H9 (cell line): ENCODE measurements around the gene CBX3. TPM values are rescaled to one million over a fixed set of nuclear protein-coding genes. Genes with fewer than 3 reads are reported as not detected.

Source experiments
- DNase-seq: peaks from one replicate; pipeline ENCODE4 v3.0.0-alpha.2; 2017
- H2AFZ ChIP-seq: one replicate; pipeline ENCODE4 v1.6.1; 2013; ENCODE audit warnings: mild to moderate bottlenecking, low read length, control low read depth, moderate library complexity
- H2AK5ac ChIP-seq: 2 replicates; pipeline ENCODE4 v1.6.1; 2013; ENCODE audit warnings: low read length, control low read depth, mixed read lengths; ENCODE audit not compliant: insufficient read length
- H2BK120ac ChIP-seq: one replicate; pipeline ENCODE4 v1.6.1; 2013; ENCODE audit warnings: low read depth, mild to moderate bottlenecking, low read length, control low read depth, inconsistent platforms; ENCODE audit not compliant: poor library complexity, severe bottlenecking
- H2BK12ac ChIP-seq: 2 replicates; pipeline ENCODE4 v1.6.1; 2013; ENCODE audit warnings: low read length, control low read depth, mixed read lengths, low read depth; ENCODE audit not compliant: insufficient read length
- H2BK15ac ChIP-seq: 2 replicates; pipeline ENCODE4 v1.6.1; 2013; ENCODE audit warnings: low read depth, low read length, control low read depth
- H2BK20ac ChIP-seq: one replicate; pipeline ENCODE4 v1.6.1; 2013; ENCODE audit warnings: low read depth, mild to moderate bottlenecking, low read length, control low read depth, inconsistent platforms; ENCODE audit not compliant: poor library complexity, severe bottlenecking
- H2BK5ac ChIP-seq: 2 replicates; pipeline ENCODE4 v1.6.1; 2013; ENCODE audit warnings: low read length, control low read depth, mixed read lengths; ENCODE audit not compliant: insufficient read length
- H3K14ac ChIP-seq: 2 replicates; pipeline ENCODE4 v1.6.1; 2013; ENCODE audit warnings: low read length, control low read depth; ENCODE audit not compliant: insufficient read depth
- H3K18ac ChIP-seq: 2 replicates; pipeline ENCODE4 v1.6.1; 2013; ENCODE audit warnings: low read depth, mild to moderate bottlenecking, mixed read lengths, low read length, control low read depth; ENCODE audit not compliant: insufficient read length
- H3K23ac ChIP-seq: 2 replicates; pipeline ENCODE4 v1.6.1; 2013; ENCODE audit warnings: low read length, control low read depth, mixed read lengths, low read depth; ENCODE audit not compliant: insufficient read length
- H3K23me2 ChIP-seq: 2 replicates; pipeline ENCODE4 v1.6.1; 2013; ENCODE audit warnings: low read depth, mild to moderate bottlenecking, mixed read lengths, low read length, control low read depth; ENCODE audit not compliant: insufficient read length, poor library complexity, severe bottlenecking
- H3K27ac ChIP-seq: 2 replicates; pipeline ENCODE4 v1.5.1; 2013; ENCODE audit warnings: low read length, control low read depth, mixed read lengths, low read depth; ENCODE audit not compliant: insufficient read length
- H3K27me3 ChIP-seq: 2 replicates; pipeline ENCODE4 v1.6.1; 2013; ENCODE audit warnings: low read length, control low read depth, inconsistent platforms; ENCODE audit not compliant: insufficient read depth
- H3K4ac ChIP-seq: 2 replicates; pipeline ENCODE4 v1.6.1; 2013; ENCODE audit warnings: low read depth, mild to moderate bottlenecking, control low read depth, inconsistent platforms, low read length, moderate library complexity
- H3K4me1 ChIP-seq: 2 replicates; pipeline ENCODE4 v1.6.1; 2013; ENCODE audit warnings: low read length, control low read depth, inconsistent platforms; ENCODE audit not compliant: insufficient read depth
- H3K4me2 ChIP-seq: 2 replicates; pipeline ENCODE4 v1.6.1; 2013; ENCODE audit warnings: low read length, control low read depth, mixed read lengths; ENCODE audit not compliant: insufficient read length, insufficient read depth
- H3K56ac ChIP-seq: 2 replicates; pipeline ENCODE4 v1.6.1; 2013; ENCODE audit warnings: low read depth, mild to moderate bottlenecking, mixed read lengths, low read length, control low read depth; ENCODE audit not compliant: insufficient read length
- H3K79me1 ChIP-seq: 2 replicates; pipeline ENCODE4 v1.6.1; 2013; ENCODE audit warnings: low read depth, mild to moderate bottlenecking, moderate library complexity, low read length, control low read depth, inconsistent platforms; ENCODE audit not compliant: insufficient read depth, poor library complexity, severe bottlenecking
- H3K79me2 ChIP-seq: 2 replicates; pipeline ENCODE4 v1.6.1; 2013; ENCODE audit warnings: low read length, control low read depth, inconsistent platforms; ENCODE audit not compliant: insufficient read depth
- H3K9ac ChIP-seq: 2 replicates; pipeline ENCODE4 v1.6.1; 2013; ENCODE audit warnings: low read length, control low read depth, mixed read lengths; ENCODE audit not compliant: insufficient read length; ENCODE audit errors: extremely low read depth
- H3K9me3 ChIP-seq: one replicate; pipeline ENCODE4 v1.6.1; 2013; ENCODE audit warnings: low read depth, low read length, inconsistent platforms; ENCODE audit not compliant: control insufficient read depth
- H3T11ph ChIP-seq: one replicate; pipeline ENCODE4 v1.6.1; 2013; ENCODE audit warnings: mild to moderate bottlenecking, low read length, control low read depth, inconsistent platforms
- H4K20me1 ChIP-seq: one replicate; pipeline ENCODE4 v1.6.1; 2013; ENCODE audit not compliant: control insufficient read depth, insufficient read length, insufficient read depth
- H4K5ac ChIP-seq: 2 replicates; pipeline ENCODE4 v1.6.1; 2013; ENCODE audit warnings: low read depth, mild to moderate bottlenecking, mixed read lengths, low read length, control low read depth; ENCODE audit not compliant: insufficient read length
- H4K8ac ChIP-seq: replicated peaks from 2 replicates; pipeline ENCODE4 v1.6.1; 2013; ENCODE audit warnings: low read length, control low read depth, mixed read lengths, low read depth; ENCODE audit not compliant: insufficient read length
- H4K91ac ChIP-seq: 2 replicates; pipeline ENCODE4 v1.6.1; 2013; ENCODE audit warnings: low read depth, mild to moderate bottlenecking, moderate library complexity, mixed read lengths, low read length, control low read depth; ENCODE audit not compliant: insufficient read length
- H3K27ac Mint-ChIP-seq, 3 experiments: 2 replicates in 2 of 3; 3 replicates in 1 of 3; pipeline ENCODE4 v1.8.0; 2020 to 2021; ENCODE audit warnings: mixed read lengths in 3 of 3, mild to moderate bottlenecking in 1 of 3, moderate library complexity in 1 of 3
- H3K27me3 Mint-ChIP-seq: 2 replicates; pipeline ENCODE4 v1.8.0; 2021; ENCODE audit warnings: low read depth, mild to moderate bottlenecking, moderate library complexity, mixed read lengths
- H3K36me3 Mint-ChIP-seq, 3 experiments: 2 replicates in 2 of 3; 3 replicates in 1 of 3; pipeline ENCODE4 v1.8.0; 2020 to 2021; ENCODE audit warnings: low read depth in 3 of 3, mixed read lengths in 3 of 3; ENCODE audit not compliant: insufficient read depth in 1 of 3
- H3K4me1 Mint-ChIP-seq, 2 experiments: 2 replicates each; pipeline ENCODE4 v1.8.0; 2020; ENCODE audit warnings: mixed read lengths in 2 of 2
- H3K4me3 Mint-ChIP-seq, 2 experiments: 2 replicates in 1 of 2; 3 replicates in 1 of 2; pipeline ENCODE4 v1.8.0; 2020 to 2021; ENCODE audit warnings: mild to moderate bottlenecking in 2 of 2, mixed read lengths in 2 of 2, moderate library complexity in 1 of 2
- H3K9me3 Mint-ChIP-seq, 2 experiments: 2 replicates in 1 of 2; 3 replicates in 1 of 2; pipeline ENCODE4 v1.8.0; 2020; ENCODE audit warnings: mild to moderate bottlenecking in 2 of 2, mixed read lengths in 2 of 2, moderate library complexity in 1 of 2
- WGBS: extraction: QIAGEN DNeasy Blood & Tissue Kit; methylation state at CpG from one replicate; pipeline ENCODE4 v1.1.7; 2013; ENCODE audit warnings: missing lambda C conversion rate, low lambda C conversion rate, mixed read lengths; ENCODE audit not compliant: insufficient read length; ENCODE audit errors: extremely low coverage; 5-methylcytosine and 5-hydroxymethylcytosine counted together
- total RNA-seq: library from RNA; stranded (reverse); gene quantifications from 2 replicates; pipeline ENCODE4 v1.2.1, GENCODE V29; 2021
- TF ChIP-seq, protein P1 (sequence below): fragments of 200-600 bp; sonication (generic); conservative IDR thresholded peaks from 3 replicates; pipeline ENCODE4 v1.8.0; 2021; ENCODE audit warnings: antibody characterized with exemption, mild to moderate bottlenecking

CBX3 gene
- total RNA-seq, 1 experiment from 2014 or later, result 288 TPM

DNA sequence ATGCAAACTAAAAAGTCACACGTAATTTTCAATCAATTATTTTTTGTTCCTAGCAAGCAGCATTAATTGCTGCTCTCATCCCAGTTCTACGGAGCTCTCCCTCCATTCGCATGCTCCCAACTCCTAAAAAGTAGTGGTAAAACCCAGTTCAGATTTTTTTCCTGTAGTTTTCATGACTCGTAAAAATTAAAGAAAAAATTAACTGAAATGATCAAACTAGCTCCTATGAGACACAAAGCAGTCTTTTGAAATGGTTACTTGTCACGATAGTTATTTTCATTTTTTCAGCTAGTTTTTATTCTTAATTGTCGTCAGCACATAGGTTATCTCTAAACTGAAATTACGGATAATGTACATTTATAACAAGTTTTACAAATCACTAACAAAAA is 2.8 kb upstream of the CBX3 start:
- H3K14ac ChIP-seq, result no peak overlapping the region
- peaks cover 2% of the 10 kb centered on the region for H3K4me1 ChIP-seq
- peaks cover 3% of the 10 kb centered on the region for H3K79me1 ChIP-seq
- no peak overlapping the region for H2BK15ac ChIP-seq
- H2BK5ac ChIP-seq, result no peak overlapping the region
- peaks cover 58% of the 10 kb centered on the region for H3K79me2 ChIP-seq
- no peak overlapping the region for H3K27ac ChIP-seq
- H4K5ac ChIP-seq, result no peak overlapping the region
- DNase-seq, result no peak
- no peak overlapping the region for H2BK12ac ChIP-seq
- Mint-ChIP-seq H3K36me3 (peaks cover 72 to 80% (median 77%) of the 10 kb centered on the region in 3 experiments), H3K27me3 (peaks cover 9% of the 10 kb centered on the region), H3K9me3 (peaks cover 17 to 21% of the 10 kb centered on the region in 2 experiments), H3K4me1 (peaks cover 26 to 40% of the 10 kb centered on the region in 2 experiments), H3K4me3 (peak overlapping the region; percentile 100), H3K27ac (peak overlapping the region; percentile 100; a peak in 5 of 7 replicates)
- H3K9me3 ChIP-seq, result no peaks in the 10 kb centered on the region
- H3K56ac ChIP-seq, result no peak overlapping the region
- no peak overlapping the region for H2AK5ac ChIP-seq
- H3K23ac ChIP-seq, result no peak overlapping the region
- H2BK120ac ChIP-seq, result no peak overlapping the region
- WGBS, result no CpG with 5 or more reads among the region's 7 CpGs
- TF ChIP-seq, protein P1, sequence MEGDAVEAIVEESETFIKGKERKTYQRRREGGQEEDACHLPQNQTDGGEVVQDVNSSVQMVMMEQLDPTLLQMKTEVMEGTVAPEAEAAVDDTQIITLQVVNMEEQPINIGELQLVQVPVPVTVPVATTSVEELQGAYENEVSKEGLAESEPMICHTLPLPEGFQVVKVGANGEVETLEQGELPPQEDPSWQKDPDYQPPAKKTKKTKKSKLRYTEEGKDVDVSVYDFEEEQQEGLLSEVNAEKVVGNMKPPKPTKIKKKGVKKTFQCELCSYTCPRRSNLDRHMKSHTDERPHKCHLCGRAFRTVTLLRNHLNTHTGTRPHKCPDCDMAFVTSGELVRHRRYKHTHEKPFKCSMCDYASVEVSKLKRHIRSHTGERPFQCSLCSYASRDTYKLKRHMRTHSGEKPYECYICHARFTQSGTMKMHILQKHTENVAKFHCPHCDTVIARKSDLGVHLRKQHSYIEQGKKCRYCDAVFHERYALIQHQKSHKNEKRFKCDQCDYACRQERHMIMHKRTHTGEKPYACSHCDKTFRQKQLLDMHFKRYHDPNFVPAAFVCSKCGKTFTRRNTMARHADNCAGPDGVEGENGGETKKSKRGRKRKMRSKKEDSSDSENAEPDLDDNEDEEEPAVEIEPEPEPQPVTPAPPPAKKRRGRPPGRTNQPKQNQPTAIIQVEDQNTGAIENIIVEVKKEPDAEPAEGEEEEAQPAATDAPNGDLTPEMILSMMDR, result no peak
- H2BK20ac ChIP-seq, result no peak overlapping the region
- no peak overlapping the region for H3K4ac ChIP-seq
- H3K4me2 ChIP-seq, result peak overlapping the region; percentile 81
- H3K9ac ChIP-seq, result peak overlapping the region; percentile 99
- no peak overlapping the region for H3T11ph ChIP-seq
- H3K27me3 ChIP-seq, result no peaks in the 10 kb centered on the region
- no peak overlapping the region for H4K91ac ChIP-seq
- no peak overlapping the region for H2AFZ ChIP-seq
- no peaks in the 10 kb centered on the region for H4K20me1 ChIP-seq
- no peak overlapping the region for H3K18ac ChIP-seq
- H4K8ac ChIP-seq, result no peak overlapping the region
- peaks cover 6% of the 10 kb centered on the region for H3K23me2 ChIP-seq
